Stimulated activated CD8-positive, alpha-beta memory T cell treated with anti-CD3 and anti-CD28 coated beads, Interleukin-12 subunit alpha, Interleukin-12 subunit beta, amount 100 ng/mL, for 24 hours (primary cell): ENCODE measurements around the gene FYN.

Experiments used
- DNase-seq: peaks from one replicate; pipeline ENCODE4 v3.0.0-alpha.2; 2020; ENCODE audit errors: extremely low read depth

The FYN gene

DNA sequence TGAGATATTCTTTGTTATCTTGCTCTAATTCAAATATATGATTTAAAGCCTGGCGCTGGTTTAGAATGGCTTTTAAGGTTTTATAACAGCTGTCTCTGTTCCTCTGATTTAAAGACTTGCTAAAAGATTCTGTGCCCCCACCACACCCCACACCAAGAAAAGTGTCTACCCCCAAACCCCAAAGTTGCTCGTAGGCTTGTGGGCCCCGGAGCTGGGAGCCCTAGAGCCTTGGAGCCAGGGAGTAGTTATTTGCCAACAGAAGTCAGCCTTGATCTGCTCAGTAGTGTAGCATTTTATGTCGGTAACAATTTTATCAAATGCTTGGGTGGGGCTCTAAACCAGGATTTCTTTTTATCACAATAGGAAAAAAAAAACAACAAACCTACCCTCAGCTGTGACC, 162.3 kb downstream of the FYN start:
- no peak for DNase-seq

DNA sequence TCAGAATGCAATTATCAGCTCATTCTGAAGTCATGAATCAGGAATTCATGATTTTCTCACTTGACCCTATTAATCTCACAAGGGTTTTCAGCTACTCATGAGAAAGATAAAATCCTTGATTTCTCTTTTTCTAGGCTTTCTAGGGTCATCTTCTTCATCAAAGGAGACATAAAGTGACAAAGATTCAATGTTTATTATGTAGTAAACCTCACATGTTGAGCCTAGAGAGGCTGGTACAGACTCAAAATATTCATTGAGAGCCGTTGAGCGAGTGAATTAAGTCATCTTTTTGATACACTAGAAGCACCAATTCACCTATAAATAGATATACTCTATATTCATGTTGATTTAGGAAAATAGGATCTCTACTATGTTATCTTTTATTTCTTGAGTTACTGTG, 162.8 kb downstream of the FYN start:
- DNase-seq, result no peak

DNA sequence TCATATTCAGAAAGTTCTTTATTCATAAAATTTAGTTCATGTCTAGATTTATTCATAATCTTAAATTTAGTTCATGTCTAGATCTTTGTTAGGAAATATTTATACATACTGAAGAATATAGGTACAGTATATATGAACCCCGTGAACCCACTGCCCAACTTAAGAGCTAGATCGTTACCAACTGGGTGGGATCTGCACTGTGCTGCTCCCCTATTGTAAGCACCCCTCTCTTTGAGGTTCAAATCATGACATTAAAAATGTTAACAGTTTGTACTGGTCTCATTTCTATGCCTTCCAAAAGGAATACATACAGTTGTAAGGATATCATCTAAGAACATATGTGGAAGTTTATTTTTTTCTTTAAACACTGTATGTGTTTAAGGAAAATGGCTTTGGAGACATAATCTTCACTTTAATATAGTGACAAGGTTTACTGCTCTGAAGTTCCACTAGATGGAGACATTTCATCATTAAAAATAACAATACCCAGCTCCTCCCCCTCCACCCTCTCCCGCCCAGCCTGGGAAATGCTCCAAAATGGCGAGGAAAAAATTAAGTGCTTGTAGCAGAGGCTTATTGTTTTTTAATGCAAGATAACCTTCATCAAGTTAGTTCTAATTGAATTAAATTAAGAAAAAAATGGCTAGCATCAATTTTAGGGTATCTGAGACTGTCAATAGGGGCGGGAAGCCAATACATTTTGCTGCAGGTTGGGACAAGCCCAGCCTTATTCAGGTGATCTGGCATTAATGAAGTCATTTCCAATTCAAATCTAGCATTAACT, 163.4 kb downstream of the FYN start:
- no peak for DNase-seq

DNA sequence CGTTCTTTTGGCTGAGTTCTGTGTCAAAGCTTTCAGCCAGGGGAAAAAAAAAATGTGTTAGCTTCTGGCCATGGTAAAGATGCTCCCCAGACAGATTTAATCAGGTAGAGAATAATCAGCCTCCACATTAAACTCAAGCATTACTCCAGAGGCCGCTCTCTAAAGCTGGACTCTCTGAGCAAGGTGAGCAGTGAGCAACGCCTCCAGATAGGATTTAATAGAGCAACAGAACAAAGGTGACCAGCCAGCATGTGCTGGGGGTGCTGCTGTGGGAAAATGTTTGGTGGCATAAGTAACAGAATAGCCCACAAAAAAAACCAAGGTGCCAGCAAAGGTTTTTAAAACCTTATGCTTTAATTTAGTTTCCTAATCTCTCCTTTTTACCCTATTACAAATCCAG, 164.1 kb downstream of the FYN start:
- no peak for DNase-seq

DNA sequence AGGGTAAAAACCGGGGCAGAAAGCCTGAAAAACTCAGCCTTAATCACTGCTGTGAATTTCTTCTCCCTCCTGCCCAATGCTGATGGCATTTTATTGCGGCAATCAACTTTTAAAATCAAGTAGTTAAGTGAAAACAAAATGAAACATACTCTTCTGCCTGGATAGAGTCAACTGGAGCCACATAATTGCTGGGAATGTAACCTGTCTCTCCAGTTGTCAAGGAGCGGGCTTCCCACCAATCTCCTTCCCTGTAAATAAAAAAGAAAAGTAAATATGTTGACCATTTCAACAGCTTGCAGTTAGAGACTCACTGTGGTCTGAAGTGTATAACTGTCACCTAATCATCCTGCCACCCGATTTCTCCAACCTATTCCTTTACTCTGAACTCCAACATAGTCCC, 165.5 kb downstream of the FYN start:
- DNase-seq, result no peak

DNA sequence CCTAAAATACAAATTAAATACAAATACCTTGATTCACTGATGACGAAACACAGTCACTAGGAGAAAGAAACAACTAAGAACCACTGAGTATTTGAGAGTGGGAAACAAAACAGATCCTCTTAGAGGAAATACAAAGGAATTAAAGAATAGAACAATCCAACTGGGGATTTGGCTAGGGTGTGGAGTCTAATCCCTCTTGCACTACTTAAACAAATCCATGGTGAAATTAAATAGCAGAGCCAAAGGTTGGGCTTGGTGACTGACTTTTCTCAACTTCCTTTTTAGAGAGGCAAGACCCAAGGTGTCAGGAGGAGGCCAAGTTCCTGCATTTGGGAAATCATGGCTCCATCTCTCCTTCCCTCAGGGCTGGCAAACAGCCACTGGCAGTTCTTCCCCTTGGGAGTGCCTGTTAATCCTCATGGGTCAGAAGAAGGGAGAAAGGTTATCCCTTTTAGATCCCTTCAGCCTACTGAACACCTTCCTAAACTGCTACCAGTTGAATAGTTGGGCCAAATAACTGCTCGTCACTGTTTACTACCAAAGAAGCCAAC, 166.3 kb downstream of the FYN start:
- DNase-seq, result no peak

DNA sequence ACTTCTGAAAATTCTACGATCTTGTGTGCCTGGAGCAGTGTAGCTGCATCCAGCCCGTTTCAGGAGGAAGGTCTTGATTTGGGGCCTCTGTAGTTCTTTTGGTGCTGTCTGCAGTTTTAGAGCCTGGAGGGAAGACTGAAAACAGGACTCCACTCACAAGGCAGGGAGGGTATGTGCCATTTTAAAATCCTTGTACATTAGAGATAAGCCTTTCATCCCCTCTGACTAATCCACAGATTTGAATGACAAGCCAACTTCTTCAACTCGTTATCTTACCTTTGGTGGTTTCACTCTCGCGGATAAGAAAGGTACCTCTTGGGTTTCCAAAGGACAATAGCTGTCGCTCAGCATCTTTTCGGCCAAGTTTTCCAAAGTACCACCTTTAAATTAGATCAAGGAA, 169.5 kb downstream of the FYN start:
- no peak for DNase-seq

DNA sequence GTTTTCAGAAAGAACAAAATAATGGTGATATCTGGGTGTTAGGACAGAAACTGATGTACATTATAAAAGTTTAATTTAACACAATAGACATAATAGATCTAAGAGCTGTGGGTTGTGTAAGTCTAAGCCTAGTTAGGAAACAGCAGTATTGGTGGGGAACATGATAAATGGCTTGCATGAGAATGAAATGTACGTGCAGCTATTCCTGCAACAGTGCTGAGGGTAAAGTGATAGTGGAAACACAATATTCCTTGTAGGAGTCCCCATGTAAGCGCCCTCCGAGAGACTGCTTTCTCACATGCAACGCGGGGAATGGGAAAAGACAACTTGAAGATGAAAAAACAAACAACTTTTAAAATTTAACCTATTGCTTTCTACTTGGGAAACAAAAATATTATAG, 171.0 kb downstream of the FYN start:
- no peak for DNase-seq

DNA sequence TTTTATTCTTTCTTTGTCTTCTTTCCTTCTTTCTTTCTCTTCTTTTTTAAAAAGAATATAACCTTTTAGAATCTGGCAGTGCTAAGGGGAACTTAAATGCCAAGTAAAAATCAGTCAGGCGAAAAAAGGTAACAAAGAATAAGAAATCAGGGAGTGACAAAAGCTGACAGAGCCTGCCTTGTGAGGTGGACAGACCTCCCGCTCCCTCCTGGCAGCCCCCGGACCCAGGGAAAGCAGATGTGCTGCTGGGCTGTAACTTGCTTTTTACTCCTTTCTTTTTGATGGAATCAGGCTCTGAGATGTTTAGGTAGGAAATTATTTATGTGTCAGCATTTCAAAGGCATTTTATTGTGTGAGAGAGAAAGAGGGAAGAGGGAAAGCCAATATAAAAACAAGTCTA, 172.1 kb downstream of the FYN start:
- no peak for DNase-seq

DNA sequence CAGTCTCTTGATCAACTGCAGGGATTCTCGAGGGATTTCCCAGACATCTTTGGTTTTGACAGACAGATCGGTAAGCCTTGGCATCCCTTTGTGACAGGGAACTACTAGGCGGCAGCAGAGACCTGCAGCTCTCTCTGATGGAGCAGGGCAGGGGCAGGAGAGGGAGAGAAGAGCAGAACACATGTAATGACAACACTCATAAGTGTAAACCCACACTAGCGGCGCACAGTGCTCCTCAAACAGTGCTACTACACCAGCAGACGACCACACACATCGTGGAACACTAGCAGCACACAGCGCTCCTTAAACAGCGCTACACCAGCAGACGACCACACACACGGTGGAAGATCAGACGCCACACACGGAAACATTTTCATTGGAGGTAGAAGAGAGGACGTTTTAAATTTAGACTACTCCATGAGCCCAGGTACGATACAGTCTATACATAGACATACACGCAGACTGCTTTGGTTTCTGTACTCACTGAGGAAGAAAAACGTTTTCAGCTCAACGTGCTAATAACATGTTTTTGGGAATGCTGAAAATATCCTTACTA, 173.0 kb downstream of the FYN start:
- DNase-seq, result no peak

DNA sequence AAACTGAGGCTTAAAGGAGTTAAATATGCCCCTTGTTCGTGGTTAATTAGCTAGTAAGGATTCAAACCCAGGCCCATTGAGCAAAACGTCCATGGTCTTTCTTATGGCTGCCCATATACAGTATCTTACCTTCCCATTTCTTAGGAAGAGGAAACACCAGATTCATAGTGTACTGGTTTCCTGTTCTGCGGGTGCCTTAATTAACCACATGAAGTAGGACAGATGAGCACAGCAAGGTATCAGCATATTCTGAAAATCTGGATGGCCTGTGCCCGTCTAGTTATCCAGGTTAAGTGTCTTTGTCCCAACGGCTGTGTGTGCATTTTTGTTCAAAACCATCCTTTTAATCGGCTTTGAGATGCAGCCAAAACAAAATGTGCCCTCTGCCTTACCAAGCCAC, 174.1 kb downstream of the FYN start:
- no peak for DNase-seq

DNA sequence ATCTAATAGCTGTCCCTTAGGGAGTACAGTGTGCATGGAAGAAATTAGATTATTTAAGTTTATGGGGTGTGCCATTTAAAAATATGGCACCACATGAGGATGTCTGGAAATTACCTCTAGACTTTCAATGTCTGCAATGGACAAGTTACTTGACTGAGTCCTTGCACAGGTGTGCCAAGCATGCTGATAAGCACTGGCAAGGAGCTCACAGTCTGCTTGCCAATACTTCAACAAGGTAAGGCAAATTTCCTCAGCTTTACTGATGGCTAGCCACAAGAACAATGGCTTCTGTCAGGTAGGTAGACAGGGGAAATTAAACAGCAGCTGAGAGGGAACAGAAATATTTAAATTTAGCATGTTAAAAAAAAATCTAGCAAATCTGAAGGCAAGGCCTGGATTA, 176.4 kb downstream of the FYN start:
- no peak for DNase-seq

DNA sequence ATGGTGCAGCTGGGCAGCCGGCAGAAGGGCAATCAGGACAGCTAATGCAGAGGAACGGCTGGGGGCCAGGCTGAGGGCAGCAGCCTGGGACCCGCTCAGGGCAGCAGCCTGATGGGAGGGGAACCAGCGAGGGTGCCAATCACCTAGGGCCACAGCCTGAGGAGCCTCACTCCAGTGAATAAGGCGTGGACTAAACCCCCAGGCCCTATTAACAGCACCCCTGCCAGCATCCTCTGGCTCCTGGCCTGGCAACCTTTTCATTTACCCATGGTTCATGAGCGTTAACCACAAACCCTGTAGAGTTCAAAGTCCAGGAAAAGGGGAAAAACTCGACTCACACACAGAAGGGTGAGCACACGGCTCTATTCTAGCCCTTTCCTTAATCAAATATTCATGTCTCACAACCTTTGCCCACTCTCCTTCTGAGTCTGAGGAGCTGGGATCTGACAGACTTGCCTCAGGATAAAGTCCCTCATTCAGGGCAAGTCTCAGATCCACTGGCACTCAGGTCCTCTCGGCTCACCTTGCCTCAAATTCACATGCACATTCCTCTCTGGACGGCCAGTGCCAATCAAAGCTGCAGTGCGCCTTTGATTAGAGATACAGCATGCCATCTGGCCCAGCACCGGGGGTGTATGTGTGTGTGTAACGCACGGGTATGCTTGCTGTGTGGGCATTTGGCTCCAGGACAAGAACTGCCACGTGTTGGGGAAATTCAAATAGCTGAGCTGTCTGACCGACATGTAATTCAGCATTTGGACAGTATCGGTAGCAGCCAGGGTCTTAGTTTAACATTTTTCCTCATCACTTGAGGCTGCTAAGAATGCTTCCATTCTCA, 180.7 kb downstream of the FYN start:
- no peak for DNase-seq

DNA sequence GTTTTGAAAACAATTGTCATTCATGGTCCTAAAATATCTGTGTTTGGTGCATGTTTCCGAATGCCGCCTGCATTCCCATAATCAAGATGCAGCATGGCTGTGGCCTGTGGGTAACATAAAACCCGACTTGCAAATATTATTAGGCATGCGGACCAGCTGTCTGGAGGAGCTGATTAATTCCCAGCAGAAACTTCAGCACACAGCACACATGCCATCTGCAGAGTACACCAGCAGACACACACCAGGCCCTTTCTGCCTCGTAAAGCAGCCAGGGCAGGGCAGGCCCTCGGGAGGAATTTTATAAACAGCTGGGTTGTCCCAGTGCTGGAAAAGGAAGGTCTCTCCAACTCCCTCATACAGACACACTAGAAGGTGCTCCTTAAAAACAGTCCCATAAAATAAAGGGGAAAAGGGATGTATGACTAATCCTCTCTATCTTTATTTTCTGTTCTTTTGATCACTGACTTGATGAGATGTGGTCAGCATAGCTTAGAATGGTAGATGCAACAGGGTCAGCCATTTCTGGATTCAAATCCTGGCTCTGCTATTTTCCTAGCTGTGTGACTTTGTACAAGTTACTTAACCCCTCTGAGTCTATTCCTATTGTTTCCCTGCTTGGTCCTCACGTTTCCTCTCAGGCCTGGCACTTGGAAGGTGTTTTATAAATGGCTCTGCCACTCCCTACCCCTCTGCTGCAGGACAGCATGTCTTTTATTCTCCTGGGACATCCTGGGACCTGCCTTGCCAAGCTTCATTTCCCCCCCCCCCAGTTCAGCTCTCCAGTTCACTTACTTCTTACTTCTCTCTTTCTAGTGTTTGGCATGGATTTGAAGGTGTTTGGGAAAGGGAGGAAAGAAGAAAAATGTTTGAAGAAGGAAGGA, 181.7 kb downstream of the FYN start:
- no peak for DNase-seq

DNA sequence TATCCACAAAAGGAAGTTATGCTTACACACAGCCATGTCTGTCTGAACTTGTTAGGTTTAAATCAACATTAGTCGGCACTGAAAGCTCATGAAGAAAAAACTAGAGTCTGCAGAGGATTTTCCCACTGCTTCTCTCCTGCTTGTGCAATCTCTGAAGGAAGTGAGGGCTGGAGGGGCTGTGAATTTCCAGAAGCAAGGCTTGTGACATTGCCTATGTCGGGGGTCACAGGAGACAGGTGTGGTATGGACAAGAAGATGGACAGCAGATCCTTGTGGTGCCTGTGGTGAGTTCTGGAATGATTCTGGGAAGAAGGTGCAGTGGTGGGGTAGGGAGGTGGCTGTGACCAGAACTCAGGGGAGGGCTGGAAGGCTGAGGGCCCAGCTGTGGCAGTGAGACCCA, 183.3 kb downstream of the FYN start:
- DNase-seq, result no peak

DNA sequence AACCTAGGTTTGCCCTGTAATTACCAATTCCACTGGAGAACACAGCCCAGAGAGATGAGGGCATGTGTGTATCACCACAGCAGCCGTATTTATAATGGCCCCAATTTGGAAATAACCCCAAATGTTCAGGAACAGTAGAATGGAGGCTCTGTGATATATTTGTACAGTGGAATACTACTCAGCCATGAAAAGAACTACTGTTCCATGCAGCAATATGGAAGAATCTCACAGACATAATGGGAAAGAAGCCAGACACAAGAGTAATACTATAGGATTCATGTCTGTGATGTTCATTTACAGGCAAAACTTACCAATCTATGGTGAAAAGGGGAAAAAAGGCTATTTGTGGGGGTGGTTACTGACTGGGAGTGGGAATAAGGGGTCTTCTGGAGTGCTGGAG, 183.8 kb downstream of the FYN start:
- no peak for DNase-seq

DNA sequence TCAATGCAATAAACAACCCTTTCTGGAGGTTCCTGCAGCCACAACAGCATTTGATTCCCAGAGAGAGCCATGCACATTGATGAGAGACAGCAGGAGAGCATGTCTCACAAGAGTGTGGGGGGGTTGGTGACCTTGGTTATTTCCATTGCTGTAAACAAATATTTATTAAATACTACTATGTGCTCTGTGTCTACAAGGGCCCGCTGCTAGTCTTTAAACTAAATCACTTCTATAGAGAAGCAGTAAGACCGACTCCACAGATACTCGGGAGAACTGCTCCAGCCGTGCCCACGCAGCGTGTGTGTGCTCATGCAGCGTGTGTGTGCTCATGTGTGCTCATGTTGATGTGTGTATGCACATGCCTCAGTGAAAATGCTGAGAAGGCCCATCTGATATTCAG, 184.9 kb downstream of the FYN start:
- DNase-seq, result no peak

DNA sequence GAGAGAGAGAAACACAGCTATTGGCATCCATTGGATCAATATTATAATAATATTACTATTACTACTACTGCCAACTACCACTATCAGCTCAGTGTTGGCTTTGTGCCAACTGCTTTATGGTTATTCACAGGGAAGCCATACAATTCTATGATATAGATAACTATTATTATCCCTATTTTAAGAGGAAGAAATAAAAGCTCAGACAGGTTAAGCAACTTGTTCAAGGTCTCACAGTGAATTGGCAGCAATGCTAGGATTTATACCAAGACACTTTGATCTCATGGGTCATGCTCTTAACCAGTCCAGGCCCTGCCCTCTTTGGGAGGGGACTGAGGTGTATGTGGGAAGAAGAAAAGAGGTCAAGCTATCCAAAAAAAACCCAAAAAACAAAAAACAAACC, 185.6 kb downstream of the FYN start:
- DNase-seq, result no peak

DNA sequence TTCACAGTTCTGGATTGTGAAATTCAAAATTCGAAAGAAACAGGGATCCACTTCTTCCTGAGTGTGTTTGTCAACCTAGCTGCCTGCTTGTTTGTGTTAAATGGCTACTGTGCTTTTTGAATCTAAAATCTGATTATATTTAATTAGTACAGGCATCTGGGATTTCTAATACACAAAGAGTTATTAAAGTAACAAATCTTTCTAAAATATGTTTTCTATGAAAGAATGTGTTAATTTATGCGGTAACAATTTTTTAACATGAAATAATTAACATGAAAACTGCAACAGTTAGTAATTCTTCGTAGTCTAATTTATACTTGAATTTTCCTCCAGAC, 186.4 kb downstream of the FYN start:
- DNase-seq, result no peak

DNA sequence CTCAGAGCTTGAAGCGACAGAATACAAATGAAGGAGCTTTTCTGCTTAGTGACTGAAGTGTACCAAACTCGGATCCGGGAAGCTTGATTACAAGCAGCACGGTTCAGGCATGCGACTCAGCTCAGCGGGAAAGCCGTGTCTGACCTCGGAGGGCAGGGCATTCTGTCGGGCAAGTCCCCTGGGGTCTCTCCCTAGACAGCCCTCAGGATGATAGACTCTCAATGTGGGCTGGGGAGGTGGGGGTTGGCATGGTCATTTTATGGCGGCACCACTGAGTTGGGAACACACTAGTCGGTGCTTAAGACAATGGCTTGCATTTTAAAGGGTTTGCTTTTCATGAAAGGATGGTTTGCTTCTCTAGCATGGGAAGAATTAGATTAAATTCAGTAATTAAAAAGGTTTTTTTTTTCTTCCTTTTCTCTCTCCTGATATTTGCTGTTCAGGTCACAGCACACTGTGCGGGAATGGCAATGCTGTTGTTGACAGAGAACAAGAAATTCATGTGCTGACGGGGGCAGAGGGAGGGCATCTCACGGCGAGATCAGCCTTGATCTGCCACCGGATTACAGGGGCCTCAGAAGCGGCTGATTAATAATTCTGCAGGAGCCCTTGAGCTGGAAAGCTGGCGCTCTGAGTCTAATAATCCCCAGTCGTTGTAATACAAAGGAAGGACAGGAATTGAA, 186.9 kb downstream of the FYN start:
- DNase-seq, result no peak

DNA sequence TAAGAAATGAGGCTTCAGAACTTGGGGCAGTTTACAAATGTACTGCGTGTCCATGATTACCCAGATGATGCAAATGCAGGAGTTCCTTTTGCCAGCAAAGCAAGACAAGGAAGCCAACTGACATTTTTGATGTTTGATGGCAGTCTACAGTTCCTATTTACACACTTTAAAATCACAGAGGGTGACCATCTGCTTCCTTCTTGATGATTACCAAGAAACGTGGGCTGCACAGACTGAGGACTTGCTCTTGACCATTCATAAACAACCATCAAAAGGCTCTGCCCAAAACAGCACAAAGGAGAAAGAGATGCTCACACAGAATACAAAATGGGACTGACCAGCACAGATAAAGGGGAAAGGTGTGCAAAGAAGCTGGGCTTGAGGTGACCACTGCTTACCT, 187.7 kb downstream of the FYN start:
- DNase-seq, result no peak
